ACHN (cell line): ENCODE data around the gene NDFIP2.

Experiments
- DNase-seq: peaks from one replicate; pipeline ENCODE4 v3.0.0-alpha.2; 2015
- in situ Hi-C: cut with HindIII; loops from 2 replicates; pipeline ENCODE4 v1.10.0; 2017; ENCODE audit warnings: low sequenced_read_pairs, low pct_ligation_motif_present, low pct_unique_long_range_greater_than_20kb

The NDFIP2 gene

GRCh38 chr13:79486433-79487188, 5.7 kb downstream of the NDFIP2 start:
- in situ Hi-C loops: no loop called here
- DNase-seq: no peak

GRCh38 chr13:79490326-79490725, 9.4 kb downstream of the NDFIP2 start:
- in situ Hi-C loops: no loop called here
- DNase-seq: no peak

DNA sequence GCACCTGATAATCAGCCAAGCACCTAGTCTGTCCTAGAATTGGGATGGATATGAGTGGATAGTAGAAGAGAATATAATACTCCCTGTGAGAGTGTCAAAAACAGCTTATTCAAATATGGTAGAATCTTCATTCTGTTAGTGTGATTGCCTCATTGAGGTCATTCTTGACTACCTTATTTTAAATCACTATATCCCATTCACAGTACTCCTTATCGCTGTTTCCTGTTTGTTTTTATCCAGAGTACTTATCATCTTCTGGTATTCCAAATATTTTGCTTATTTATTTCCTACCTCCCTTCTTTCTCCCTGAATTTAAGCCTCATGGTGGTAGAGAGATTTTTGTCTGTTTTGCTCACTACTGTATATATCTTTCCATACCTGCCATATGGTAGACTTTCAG, 9.9 kb downstream of the NDFIP2 start:
- in situ Hi-C loops: no loop called here
- DNase-seq: no peak

DNA sequence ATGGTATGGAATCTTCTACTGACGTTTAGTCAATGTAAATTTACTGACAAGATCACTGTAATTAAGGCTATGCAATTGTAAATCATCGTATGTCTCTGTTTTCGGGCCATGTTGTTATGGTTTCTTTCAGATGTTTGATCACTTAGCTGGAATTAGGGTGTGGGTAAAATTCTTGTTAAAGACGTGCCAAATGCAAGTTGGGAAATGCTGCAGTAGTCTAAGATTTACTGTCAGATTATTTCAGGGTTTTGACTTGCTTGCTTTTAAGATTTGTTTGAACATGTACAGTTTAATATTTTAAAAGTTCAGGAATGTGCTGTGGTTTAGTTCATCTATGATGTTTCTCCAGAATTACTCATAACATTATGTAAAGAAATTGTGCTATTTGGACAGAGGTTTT, 10.8 kb downstream of the NDFIP2 start:
- no peak for DNase-seq
- in situ Hi-C loops: no loop called here

- in situ Hi-C loops: no loop called here
- DNase-seq: no peak
Measured at GRCh38 chr13:79492313-79492798, 11.4 kb downstream of the NDFIP2 start.

GRCh38 chr13:79492918-79493594, 12.1 kb downstream of the NDFIP2 start:
- in situ Hi-C loops: no loop called here
- no peak for DNase-seq

- in situ Hi-C loops: no loop called here
Measured at GRCh38 chr13:79496188-79496587, 15.2 kb downstream of the NDFIP2 start.

DNA sequence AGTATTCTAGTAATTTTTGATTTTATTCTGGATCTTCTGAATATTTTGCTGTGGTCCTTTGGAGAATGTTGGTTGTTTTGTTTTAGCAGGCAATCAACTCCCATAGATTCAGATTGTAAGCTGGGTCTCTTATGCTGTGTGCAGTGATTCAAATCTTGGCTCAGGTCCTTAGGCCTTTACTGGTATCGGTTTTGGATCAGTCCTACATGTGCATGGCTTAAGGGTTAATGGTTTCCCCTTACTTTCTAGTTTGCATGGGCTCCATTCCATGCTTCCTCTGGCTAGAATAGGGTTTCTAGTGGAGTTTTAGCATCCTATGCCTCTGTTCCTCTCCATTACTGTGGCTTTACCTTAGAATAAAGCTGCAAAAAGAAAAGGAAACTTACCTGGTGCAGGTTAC, 16.1 kb downstream of the NDFIP2 start:
- no peak for DNase-seq
- in situ Hi-C loops: no loop called here

More at GRCh38 chr13:79496188-79496587, 15.2 kb downstream of the NDFIP2 start:
- no peak for DNase-seq

DNA sequence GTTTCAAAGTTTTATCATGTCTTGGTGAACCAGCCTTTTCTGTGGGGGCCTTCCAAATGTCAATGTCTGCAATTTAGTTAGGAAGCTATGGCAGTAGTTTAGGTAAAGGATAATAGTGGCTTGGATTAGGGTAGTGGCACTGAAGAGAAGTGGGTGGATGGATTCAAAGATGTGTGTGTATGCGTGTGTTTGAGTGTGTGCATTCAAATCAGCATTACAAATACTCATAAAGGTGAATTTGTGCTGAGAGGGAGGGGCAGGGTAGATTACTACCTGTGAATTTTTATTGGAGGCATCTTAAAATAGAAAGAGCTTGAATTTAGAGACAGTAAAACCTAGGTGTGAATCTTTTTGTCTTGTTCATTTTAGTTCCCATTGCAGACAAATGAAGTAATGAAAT, 16.9 kb downstream of the NDFIP2 start:
- in situ Hi-C loops: no loop called here
- DNase-seq: no peak

DNA sequence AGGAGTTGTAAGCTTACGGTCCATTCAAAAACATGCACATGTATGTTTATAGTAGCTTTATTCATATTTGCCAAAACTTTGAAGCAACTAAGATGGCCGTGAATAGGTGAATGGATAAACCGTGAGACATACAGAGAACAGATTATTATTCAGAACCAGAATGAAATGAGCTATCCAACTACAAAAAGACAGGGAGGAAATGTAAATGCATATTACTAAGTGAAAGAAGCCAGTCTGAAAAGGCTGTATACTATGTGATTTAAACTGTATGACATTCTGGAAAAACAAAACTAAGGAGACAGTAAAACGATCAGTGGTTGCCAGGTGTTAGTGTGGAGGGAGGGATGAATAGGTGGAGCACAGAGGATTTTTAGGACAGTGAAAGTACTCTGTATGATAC, 19.9 kb downstream of the NDFIP2 start:
- in situ Hi-C loops: no loop called here
- no peak for DNase-seq

DNA sequence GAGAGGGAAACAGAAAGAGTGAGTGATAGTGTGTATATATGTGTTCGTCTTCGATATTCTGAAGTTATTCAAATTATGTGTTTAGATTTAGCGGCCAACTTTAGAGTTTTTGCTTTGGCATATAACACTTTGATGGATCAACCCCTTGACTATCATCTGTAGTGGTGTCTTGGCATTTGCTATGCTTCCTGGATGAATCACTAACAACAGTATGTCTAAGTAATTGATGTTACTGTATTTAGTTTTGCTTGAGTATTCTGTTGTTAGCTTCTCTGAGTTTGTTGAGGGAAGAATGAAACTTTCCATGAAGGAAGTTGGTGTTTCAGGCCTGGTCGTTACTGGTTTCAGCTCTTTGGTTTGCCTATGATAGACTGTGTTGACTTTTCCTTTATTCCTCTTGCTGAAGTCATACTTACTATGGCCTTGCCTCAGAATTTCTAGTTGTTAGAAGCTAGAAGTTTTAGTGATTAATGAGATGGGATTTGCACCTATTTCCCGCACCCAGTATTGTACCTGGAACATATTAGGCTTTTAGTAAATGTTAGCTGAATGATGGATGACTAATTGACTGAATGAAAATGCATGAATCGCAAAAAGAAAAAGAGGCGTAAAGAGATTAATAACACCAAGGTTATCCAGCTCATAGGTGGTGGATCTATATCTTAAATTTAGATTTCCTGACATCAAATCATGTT, 20.7 kb downstream of the NDFIP2 start:
- no peak for DNase-seq
- in situ Hi-C loops: no loop called here

GRCh38 chr13:79502859-79503468, 22.0 kb downstream of the NDFIP2 start:
- DNase-seq: no peak
- in situ Hi-C loops: no loop called here

DNA sequence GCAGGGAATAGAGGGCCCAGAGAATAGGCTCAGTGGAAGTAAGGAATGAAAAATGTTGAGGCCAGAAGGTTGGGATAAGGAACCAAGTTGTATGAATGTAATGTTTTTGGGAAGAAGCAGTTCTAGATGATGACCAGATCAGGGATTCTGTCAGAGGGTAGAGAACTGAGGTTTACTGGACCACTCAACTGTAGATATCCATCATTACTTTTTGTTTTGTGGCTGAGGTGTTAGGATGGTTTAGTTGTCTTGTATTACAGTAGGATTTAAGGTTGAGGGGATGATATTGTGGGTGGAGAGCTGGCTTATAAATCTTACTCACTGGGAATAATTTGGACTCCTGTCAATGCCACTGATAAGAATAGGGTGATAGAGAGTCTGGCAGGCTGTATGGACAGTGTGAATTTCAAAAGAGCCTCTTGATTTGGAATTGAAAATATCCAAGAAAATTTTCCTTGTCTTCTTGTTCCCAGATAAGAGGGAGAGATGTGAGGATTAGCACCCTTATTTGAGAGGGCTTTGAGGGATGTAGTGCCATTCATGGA, 22.6 kb downstream of the NDFIP2 start:
- in situ Hi-C loops: no loop called here

GRCh38 chr13:79508224-79508961, 27.4 kb downstream of the NDFIP2 start:
- no peak for DNase-seq
- in situ Hi-C loops: no loop called here

More for the DNA sequence above, 22.6 kb downstream of the NDFIP2 start:
- DNase-seq: no peak

DNA sequence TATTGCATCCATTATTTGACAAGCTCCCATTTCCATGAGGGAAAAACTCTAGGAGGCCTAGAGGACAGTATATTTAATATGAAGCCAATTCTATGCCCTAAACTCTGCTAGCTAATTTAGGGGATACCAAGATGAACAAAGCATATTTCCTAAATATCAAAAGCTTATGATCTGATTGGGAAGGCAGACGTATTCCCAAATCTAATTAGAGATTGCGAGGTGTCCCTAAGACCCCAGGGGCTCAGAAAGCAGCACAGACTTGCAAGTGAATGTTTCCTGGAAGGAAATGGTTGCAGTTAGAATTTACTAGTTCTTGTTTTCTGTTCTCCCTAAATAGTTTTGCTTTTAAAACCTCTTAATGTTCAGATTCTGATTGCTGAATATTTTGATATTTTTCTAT, 30.7 kb downstream of the NDFIP2 start:
- in situ Hi-C loops: no loop called here
- no peak for DNase-seq

GRCh38 chr13:79512950-79513349, 32.0 kb downstream of the NDFIP2 start:
- in situ Hi-C loops: no loop called here
- no peak for DNase-seq

GRCh38 chr13:79516595-79516994, 35.6 kb downstream of the NDFIP2 start:
- in situ Hi-C loops: no loop called here
- DNase-seq: no peak

DNA sequence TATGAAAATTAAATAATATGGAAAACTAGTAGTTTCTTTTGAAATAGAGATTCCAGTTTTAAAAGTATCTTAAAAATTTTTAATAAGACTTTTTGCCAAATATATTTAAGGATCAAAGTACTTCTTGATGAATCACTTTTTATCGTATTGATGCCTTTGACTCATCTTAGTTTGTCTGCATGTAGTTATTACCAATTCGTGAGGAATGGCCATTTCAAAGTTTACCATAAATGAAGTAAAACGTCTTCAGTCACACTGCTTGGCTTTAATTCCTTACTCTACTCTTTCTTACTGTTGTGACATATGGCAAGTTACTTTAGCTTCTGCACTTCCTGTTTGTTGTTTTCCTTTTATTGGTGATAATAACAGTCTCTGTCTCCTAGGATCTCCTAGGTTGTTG, 38.3 kb downstream of the NDFIP2 start:
- DNase-seq: no peak
- in situ Hi-C loops: no loop called here
